HCT116 (cell line): ENCODE data around the gene MYL5. TPM values are rescaled to one million over a fixed set of nuclear protein-coding genes. Genes with fewer than 3 reads are reported as not detected.

ENCODE experiments used
- ATAC-seq: fragments of 200-7000 bp; cut with Tn5 transposase; 2 replicates; pipeline ENCODE4 v1.9.1; 2020; ENCODE audit warnings: mild to moderate bottlenecking, moderate library complexity
- BruUV-seq: library from RNA; stranded (reverse); fragments of 400-500 nt; replicated peaks from 2 replicates; lab custom pipeline; 2021; lab: Mats Ljungman, UMichigan
- CTCF ChIA-PET: fragments of 300-600 bp; sonication (Branson Sonifier 250); formaldehyde crosslinking; loops from one replicate; lab custom pipeline; 2021; ENCODE audit warnings: antibody characterized with exemption; lab: Charles Lee
- POLR2A ChIA-PET: fragments of 300-600, 350-600 bp; sonication (Branson Sonifier 250); formaldehyde crosslinking; loops from one replicate; lab custom pipeline; 2021; ENCODE audit warnings: antibody characterized with exemption; lab: Charles Lee
- RAD21 ChIA-PET, 2 experiments: fragments of 300-600 bp; sonication (Branson Sonifier 250); formaldehyde crosslinking; loops; one replicate each; lab custom pipeline; 2023; ENCODE audit warnings: low total read pairs in 2 of 2; ENCODE audit not compliant: uncharacterized antibody in 2 of 2, unreplicated experiment in 2 of 2, low non-redundant PET in 1 of 2; lab: Charles Lee
- DNase-seq: peaks from one replicate; pipeline ENCODE4 v3.0.0-alpha.2; 2010; ENCODE audit warnings: low read depth, low spot score
- H2AFZ ChIP-seq: fragments of 200-600 bp; shearing (Covaris generic), sonication (generic); 2 replicates; pipeline ENCODE4 v1.6.1; 2017; ENCODE audit warnings: low read depth, mixed run types, mixed read lengths, antibody characterized with exemption, low read length; ENCODE audit not compliant: poor library complexity, severe bottlenecking
- H3K27ac ChIP-seq: 2 replicates; pipeline ENCODE4 v1.5.1; 2012; ENCODE audit warnings: low read depth, low read length
- H3K27me3 ChIP-seq: fragments of 200-600 bp; sonication (generic); 2 replicates; pipeline ENCODE4 v1.6.1; 2016; ENCODE audit warnings: mixed run types, low read length, mixed read lengths; ENCODE audit not compliant: insufficient read depth
- H3K36me3 ChIP-seq, 2 experiments: fragments of 200-500 bp in 1 of 2; fragments of 200-600 bp in 1 of 2; sonication (Bioruptor generic) in 1 of 2; sonication (generic) in 1 of 2; 2 replicates each; pipeline versions ENCODE4 v1.5.1 to v1.6.1; 2014 to 2016; ENCODE audit warnings: low read length in 2 of 2, inconsistent platforms in 1 of 2, mixed read lengths in 1 of 2, mixed run types in 1 of 2; ENCODE audit not compliant: insufficient read depth in 2 of 2, control insufficient read depth in 1 of 2
- H3K4me1 ChIP-seq, 2 experiments: fragments of 200-600 bp in 1 of 2; sonication (generic) in 1 of 2; 2 replicates each; pipeline versions ENCODE4 v1.5.1 to v1.6.1; 2012 to 2017; ENCODE audit warnings: low read length in 2 of 2, inconsistent platforms in 1 of 2, mild to moderate bottlenecking in 1 of 2, mixed read lengths in 1 of 2, mixed run types in 1 of 2, moderate library complexity in 1 of 2; ENCODE audit not compliant: insufficient read depth in 2 of 2, control insufficient read depth in 1 of 2
- H3K4me2 ChIP-seq: fragments of 200-600 bp; sonication (generic); 2 replicates; pipeline ENCODE4 v1.6.1; 2017; ENCODE audit warnings: mixed run types, low read length, mixed read lengths
- H3K4me3 ChIP-seq, 2 experiments: fragments of 200-600 bp in 1 of 2; sonication (generic) in 1 of 2; replicated peaks in 1 of 2; 2 replicates each; pipeline ENCODE4 v1.5.1; 2011 to 2016; ENCODE audit warnings: low read length in 2 of 2, control low read depth in 1 of 2, low read depth in 1 of 2, mild to moderate bottlenecking in 1 of 2, mixed read lengths in 1 of 2, mixed run types in 1 of 2
- H3K79me2 ChIP-seq: fragments of 200-600 bp; sonication (generic); 2 replicates; pipeline ENCODE4 v1.6.1; 2017; ENCODE audit warnings: mild to moderate bottlenecking, mixed run types, low read length, moderate library complexity, mixed read lengths; ENCODE audit not compliant: insufficient read depth
- H3K9ac ChIP-seq: fragments of 200-600 bp; sonication (generic); 2 replicates; pipeline ENCODE4 v1.6.1; 2016; ENCODE audit warnings: low read length, mixed read lengths
- H3K9me2 ChIP-seq: fragments of 200-600 bp; sonication (generic), shearing (Covaris generic); 2 replicates; pipeline ENCODE4 v1.6.1; 2017; ENCODE audit warnings: mixed run types, mild to moderate bottlenecking, moderate library complexity; ENCODE audit not compliant: insufficient read depth
- H3K9me3 ChIP-seq, 2 experiments: fragments of 200-500 bp in 1 of 2; fragments of 200-600 bp in 1 of 2; sonication (Bioruptor generic) in 1 of 2; sonication (generic) in 1 of 2; 2 replicates each; pipeline ENCODE4 v1.6.1; 2014 to 2017; ENCODE audit warnings: low read length in 2 of 2, mixed read lengths in 2 of 2, inconsistent platforms in 1 of 2, low read depth in 1 of 2, mild to moderate bottlenecking in 1 of 2, mixed run types in 1 of 2, moderate library complexity in 1 of 2; ENCODE audit not compliant: control insufficient read depth in 1 of 2, insufficient read depth in 1 of 2
- H4K20me1 ChIP-seq: fragments of 200-600 bp; sonication (generic), shearing (Covaris generic); 2 replicates; pipeline ENCODE4 v1.6.1; 2017; ENCODE audit warnings: mixed run types, mild to moderate bottlenecking, moderate library complexity; ENCODE audit not compliant: insufficient read depth
- CBX3 ChIP-seq: IDR thresholded peaks from 2 replicates; pipeline ENCODE4 v1.6.1; 2012; ENCODE audit warnings: low read depth
- CEBPB ChIP-seq: IDR thresholded peaks from 2 replicates; pipeline ENCODE4 v1.6.1; 2012; ENCODE audit warnings: low read depth
- CTCF ChIP-seq, 3 experiments: fragments of 200-600 bp in 1 of 3; sonication (generic) in 1 of 3; IDR thresholded peaks in 2 of 3; conservative IDR thresholded peaks in 1 of 3; 2 replicates each; pipeline ENCODE4 v1.5.1; 2012 to 2017; ENCODE audit warnings: low read depth in 2 of 3, low read length in 2 of 3, antibody characterized with exemption in 1 of 3, borderline replicate concordance in 1 of 3, control low read depth in 1 of 3, mild to moderate bottlenecking in 1 of 3, mixed read lengths in 1 of 3, mixed run types in 1 of 3, moderate library complexity in 1 of 3; ENCODE audit not compliant: insufficient read depth in 1 of 3
- EGR1 ChIP-seq: IDR thresholded peaks from 2 replicates; pipeline ENCODE4 v1.6.1; 2012; ENCODE audit warnings: low read depth
- ELF1 ChIP-seq: IDR thresholded peaks from 2 replicates; pipeline ENCODE4 v1.6.1; 2012; ENCODE audit warnings: low read depth, borderline replicate concordance
- EZH2phosphoT487 ChIP-seq: fragments of 200-600 bp; IDR thresholded peaks from 2 replicates; pipeline ENCODE4 v1.6.1; 2018; ENCODE audit warnings: antibody characterized with exemption, borderline replicate concordance
- FOSL1 ChIP-seq: IDR thresholded peaks from 2 replicates; pipeline ENCODE4 v1.6.1; 2012; ENCODE audit warnings: low read depth
- MAX ChIP-seq: IDR thresholded peaks from 2 replicates; pipeline ENCODE4 v1.6.1; 2012
- POLR2A ChIP-seq: IDR thresholded peaks from 2 replicates; pipeline ENCODE4 v1.7.0; 2011; ENCODE audit warnings: borderline replicate concordance; ENCODE audit not compliant: insufficient read depth, insufficient read length; ENCODE audit errors: extremely low read depth
- POLR2AphosphoS5 ChIP-seq: IDR thresholded peaks from 2 replicates; pipeline ENCODE4 v1.6.1; 2011; ENCODE audit warnings: mild to moderate bottlenecking, low read depth, low read length, moderate library complexity
- REST ChIP-seq: IDR thresholded peaks from 2 replicates; pipeline ENCODE4 v1.6.1; 2012; ENCODE audit warnings: low read depth
- SIN3A ChIP-seq: IDR thresholded peaks from 2 replicates; pipeline ENCODE4 v1.6.1; 2012; ENCODE audit warnings: low read depth
- SRF ChIP-seq: IDR thresholded peaks from 2 replicates; pipeline ENCODE4 v1.6.1; 2012; ENCODE audit warnings: low read depth
- TCF7L2 ChIP-seq: IDR thresholded peaks from 2 replicates; pipeline ENCODE4 v1.7.0; 2011; ENCODE audit warnings: borderline replicate concordance, inconsistent platforms; ENCODE audit not compliant: insufficient read depth, insufficient read length; ENCODE audit errors: extremely low read depth
- YY1 ChIP-seq: IDR thresholded peaks from 2 replicates; pipeline ENCODE4 v1.6.1; 2011; ENCODE audit warnings: low read length, low read depth, moderate library complexity, mild to moderate bottlenecking; ENCODE audit not compliant: insufficient replicate concordance; ENCODE audit errors: extremely low read depth
- ZNF274 ChIP-seq: fragments of 200-500 bp; sonication (Bioruptor generic); IDR thresholded peaks from 2 replicates; pipeline ENCODE4 v1.6.1; 2014; ENCODE audit warnings: mild to moderate bottlenecking, low read depth, low read length, inconsistent platforms
- intact Hi-C: fragments of 100-400 bp; cut with micrococcal nuclease; formaldehyde crosslinking; loops from 2 replicates; pipeline ENCODE4 v1.10.0; 2022
- total RNA-seq: library from RNA; stranded (reverse); gene quantifications from one replicate; pipeline ENCODE4 v1.2.1, GENCODE V29; 2021; ENCODE audit not compliant: unreplicated experiment
- TF ChIP-seq, protein P1 (sequence below): IDR thresholded peaks from 2 replicates; pipeline ENCODE4 v1.6.1; 2012

MYL5 gene
- total RNA-seq, 1 experiment from 2014 or later: 14.0 TPM

DNA sequence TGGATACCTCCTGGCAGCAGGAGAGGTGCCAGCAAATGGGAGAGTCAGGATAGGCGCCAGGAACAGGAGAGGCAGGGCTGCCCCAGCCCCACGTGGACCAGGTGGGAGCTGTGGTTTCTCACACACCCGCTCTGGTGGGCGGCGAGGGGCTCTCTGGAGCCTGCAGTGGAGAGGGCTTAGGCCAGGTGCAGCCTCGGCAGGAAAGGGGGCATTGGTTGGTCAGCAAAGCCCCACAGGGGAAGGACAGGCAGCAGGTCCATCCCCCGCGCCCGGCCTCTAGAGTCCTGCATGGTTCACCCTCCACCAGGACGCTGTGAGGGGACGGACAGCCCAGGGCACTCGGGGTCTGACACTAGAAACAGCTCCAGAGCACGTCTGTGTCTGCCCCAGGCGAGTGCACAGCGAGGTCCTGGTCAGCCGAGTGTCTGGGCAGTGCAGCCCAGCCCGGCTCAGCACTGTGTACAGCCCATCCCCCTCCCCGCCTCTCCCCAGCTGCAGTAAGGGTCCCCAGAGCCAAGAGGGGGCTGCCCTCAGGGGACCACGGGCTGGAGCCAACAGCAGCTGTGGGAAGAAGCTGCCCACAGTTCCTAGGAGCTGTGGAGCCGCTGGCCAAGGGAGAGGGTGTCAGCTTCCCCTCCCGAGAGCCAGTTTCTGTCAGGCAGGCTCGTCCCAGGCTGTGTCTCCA is 8.4 kb upstream of the MYL5 start:
- CTCF ChIA-PET: no interaction called here
- BruUV-seq: no TSS peak
- H3K79me2 ChIP-seq: no peaks in the 10 kb centered on the region
- no peak overlapping the region for H2AFZ ChIP-seq
- no peaks in the 10 kb centered on the region for H3K9me3 ChIP-seq
- H3K4me3 ChIP-seq: no peak overlapping the region
- DNase-seq: no peak
- no peak for ATAC-seq
- peaks cover 0 to 6% of the 10 kb centered on the region in 2 experiments; a peak in 1 of 4 replicates for H3K4me1 ChIP-seq
- TF ChIP-seq FOSL1 (no peak), YY1 (no peak), POLR2A (no peak), CTCF (IDR thresholded peaks at IDR 0.05 in 2 of 3, conservative IDR thresholded peaks at IDR 0.05 in 1 of 3; ENCODE audit: borderline replicate concordance in 1 of 3, insufficient read depth in 1 of 3, low read depth in 2 of 3, low read length in 2 of 3) (no peak), ZNF274 (no peak), CBX3 (no peak), ELF1 (no peak), REST (no peak), SRF (no peak), SIN3A (no peak), TCF7L2 (no peak), CEBPB (no peak), POLR2AphosphoS5 (no peak), EZH2phosphoT487 (no peak), MAX (no peak), EGR1 (no peak)
- TF ChIP-seq, protein P1, sequence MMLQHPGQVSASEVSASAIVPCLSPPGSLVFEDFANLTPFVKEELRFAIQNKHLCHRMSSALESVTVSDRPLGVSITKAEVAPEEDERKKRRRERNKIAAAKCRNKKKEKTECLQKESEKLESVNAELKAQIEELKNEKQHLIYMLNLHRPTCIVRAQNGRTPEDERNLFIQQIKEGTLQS: no peak
- TF ChIP-seq, all 23 proteins: peak for 0
- Histone ChIP-seq H3K27ac (no peak overlapping the region), H3K36me3 (peaks cover 0 to 2% of the 10 kb centered on the region in 2 experiments; a peak in 1 of 4 replicates), H3K9me2 (no peaks in the 10 kb centered on the region), H4K20me1 (no peaks in the 10 kb centered on the region), H3K27me3 (no peaks in the 10 kb centered on the region), H3K4me2 (no peak overlapping the region), H3K9ac (no peak overlapping the region)
- intact Hi-C loops: no loop called here
- POLR2A ChIA-PET: no interaction called here
- RAD21 ChIA-PET: no interaction called here
